Body of pancreas (tissue), 4 donors: Measurements from ENCODE around the gene ADGRB3.

Experiments
- CTCF ChIP-seq, 7 experiments: fragments of 450-650 bp in 4 of 7; fragments of 200-600 bp in 3 of 7; sonication (generic) in 3 of 7; IDR thresholded peaks; one replicate each; pipeline ENCODE4 v1.5.1; 2016 to 2019; ENCODE audit warnings: antibody characterized with exemption in 7 of 7
- POLR2A ChIP-seq, 3 donors: fragments of 450-650 bp; IDR thresholded peaks; one replicate each; pipeline ENCODE4 v1.6.1; 2016; ENCODE audit warnings: antibody characterized with exemption in 3 of 3, mild to moderate bottlenecking in 2 of 3

- TF ChIP-seq CTCF (IDR thresholded peaks at IDR 0.05) = no peak
- TF ChIP-seq POLR2A (IDR thresholded peaks at IDR 0.05) = no peak
These were observed 111.3 kb downstream of the ADGRB3 start for GRCh38 chr6:68746376-68746775.
